BE2C (cell line): ENCODE measurements around the gene ZNF629.

Experiments used
- DNase-seq: peaks from one replicate; pipeline ENCODE4 v3.0.0-alpha.2; 2020
- H3K27me3 ChIP-seq: fragments of 250-450 bp; sonication (Bioruptor Pico); 2 replicates; pipeline ENCODE4 v1.5.1; 2020; ENCODE audit warnings: mild to moderate bottlenecking
- H3K36me3 ChIP-seq: fragments of 250-450 bp; sonication (Bioruptor Pico); 2 replicates; pipeline ENCODE4 v1.5.1; 2020; ENCODE audit warnings: mild to moderate bottlenecking
- H3K4me1 ChIP-seq: fragments of 250-450 bp; sonication (Bioruptor Pico); 2 replicates; pipeline ENCODE4 v1.5.1; 2020
- H3K4me3 ChIP-seq: 2 replicates; pipeline ENCODE4 v1.5.1; 2011; ENCODE audit warnings: low read depth, low read length
- H3K9me3 ChIP-seq: fragments of 250-450 bp; sonication (Bioruptor Pico); 2 replicates; pipeline ENCODE4 v1.5.1; 2020
- CTCF ChIP-seq: IDR thresholded peaks from 2 replicates; pipeline ENCODE4 v1.5.1; 2012; ENCODE audit warnings: mild to moderate bottlenecking, low read depth, low read length

ZNF629 gene

GRCh38 chr16:30760577-30761426, 26.2 kb downstream of the ZNF629 start:
- Histone ChIP-seq H3K4me1 (no peaks in the 10 kb centered on the region), H3K27me3 (no peaks in the 10 kb centered on the region), H3K9me3 (no peaks in the 10 kb centered on the region), H3K4me3 (peak overlapping the region; percentile 73), H3K36me3 (peaks cover 33% of the 10 kb centered on the region)
- DNase-seq: no peak
- TF ChIP-seq CTCF: no peak

- no peak for DNase-seq
- Histone ChIP-seq H3K4me1 (no peaks in the 10 kb centered on the region), H3K36me3 (peaks cover 28% of the 10 kb centered on the region), H3K27me3 (no peaks in the 10 kb centered on the region), H3K4me3 (no peak overlapping the region; the same call in 1 of the 2 replicates), H3K9me3 (no peaks in the 10 kb centered on the region)
- TF ChIP-seq CTCF: no peak
These were observed 26.9 kb downstream of the ZNF629 start for GRCh38 chr16:30760001-30760559.

GRCh38 chr16:30758988-30759491, 28.0 kb downstream of the ZNF629 start:
- no peak for TF ChIP-seq CTCF
- Histone ChIP-seq H3K36me3 (peaks cover 22% of the 10 kb centered on the region), H3K9me3 (no peaks in the 10 kb centered on the region), H3K4me1 (no peaks in the 10 kb centered on the region), H3K4me3 (no peak overlapping the region), H3K27me3 (no peaks in the 10 kb centered on the region)
- DNase-seq: no peak

- Histone ChIP-seq H3K36me3 (peaks cover 18% of the 10 kb centered on the region), H3K4me1 (no peaks in the 10 kb centered on the region), H3K9me3 (no peaks in the 10 kb centered on the region), H3K27me3 (no peaks in the 10 kb centered on the region), H3K4me3 (no peak overlapping the region)
- TF ChIP-seq CTCF: no peak
- no peak for DNase-seq
These were observed 29.7 kb downstream of the ZNF629 start for GRCh38 chr16:30757316-30757715.

- TF ChIP-seq CTCF: no peak
- Histone ChIP-seq H3K36me3 (peaks cover 18% of the 10 kb centered on the region), H3K27me3 (no peaks in the 10 kb centered on the region), H3K9me3 (no peaks in the 10 kb centered on the region), H3K4me1 (no peaks in the 10 kb centered on the region), H3K4me3 (no peak overlapping the region)
- no peak for DNase-seq
These were observed 30.3 kb downstream of the ZNF629 start for GRCh38 chr16:30756781-30757100.
